ENCODE results near the gene SSH2. TPM values are rescaled to one million over a fixed set of nuclear protein-coding genes. Genes with fewer than 3 reads are reported as not detected.

The SSH2 gene
- polyA plus RNA-seq, 1 experiment = 24.1 TPM

- TF ChIP-seq CTCF (IDR thresholded peaks at IDR 0.05; ENCODE audit: low read depth, low read length) = no peak
- CTCF ChIA-PET = interaction anchor here (0.9 to 1.5 kb wide), 3 partner anchors 12 to 195 kb away, joined by 3 to 4 read pairs (median 3); no protein-coding TSS in a partner anchor
- POLR2A ChIA-PET = no interaction called here
Measured at GRCh38 chr17:29826114-29826692, 103.8 kb downstream of the SSH2 start.

GRCh38 chr17:29825604-29826003 is 104.4 kb downstream of the SSH2 start:
- DNase-seq (ENCODE audit: low read depth, low spot score) = no peak
- CTCF ChIA-PET = interaction anchor here (0.9 to 1.5 kb wide), 3 partner anchors 11 to 196 kb away, joined by 3 to 4 read pairs (median 3); no protein-coding TSS in a partner anchor
- Histone ChIP-seq H3K9me3 (ENCODE audit: control insufficient read depth, insufficient read depth, low read length) (no peaks in the 10 kb centered on the region), H3K27me3 (ENCODE audit: control insufficient read depth, insufficient read depth, low read length) (no peaks in the 10 kb centered on the region), H3K4me3 (ENCODE audit: low read depth, low read length) (no peak overlapping the region), H3K27ac (ENCODE audit: low read depth, low read length) (no peak overlapping the region)
- no peak for TF ChIP-seq CTCF (IDR thresholded peaks at IDR 0.05; ENCODE audit: low read depth, low read length)
- POLR2A ChIA-PET = no interaction called here

More at GRCh38 chr17:29826114-29826692, 103.8 kb downstream of the SSH2 start:
- Histone ChIP-seq H3K27ac (ENCODE audit: low read depth, low read length) (no peak overlapping the region), H3K4me3 (ENCODE audit: low read depth, low read length) (no peak overlapping the region), H3K9me3 (ENCODE audit: control insufficient read depth, insufficient read depth, low read length) (no peaks in the 10 kb centered on the region), H3K27me3 (ENCODE audit: control insufficient read depth, insufficient read depth, low read length) (no peaks in the 10 kb centered on the region)
- DNase-seq (ENCODE audit: low read depth, low spot score) = no peak

GRCh38 chr17:29821897-29822296 is 108.1 kb downstream of the SSH2 start:
- Histone ChIP-seq H3K27me3 (ENCODE audit: control insufficient read depth, insufficient read depth, low read length) (no peaks in the 10 kb centered on the region), H3K9me3 (ENCODE audit: control insufficient read depth, insufficient read depth, low read length) (no peaks in the 10 kb centered on the region), H3K4me3 (ENCODE audit: low read depth, low read length) (no peak overlapping the region), H3K27ac (ENCODE audit: low read depth, low read length) (no peak overlapping the region)
- no peak for DNase-seq (ENCODE audit: low read depth, low spot score)
- POLR2A ChIA-PET = interaction anchor here (0.6 kb wide), 1 partner anchor 27 kb away, joined by 3 read pairs; no protein-coding TSS in a partner anchor
- CTCF ChIA-PET = interaction anchor here (1.6 kb wide), 1 partner anchor 12 kb away, joined by 6 read pairs; no protein-coding TSS in a partner anchor
- TF ChIP-seq CTCF (IDR thresholded peaks at IDR 0.05; ENCODE audit: low read depth, low read length) = no peak

GRCh38 chr17:29820425-29820824 is 109.6 kb downstream of the SSH2 start:
- no peak for TF ChIP-seq CTCF (IDR thresholded peaks at IDR 0.05; ENCODE audit: low read depth, low read length)
- H3K4me3 ChIP-seq (ENCODE audit: low read depth, low read length) = no peak overlapping the region
- CTCF ChIA-PET = interaction anchor here (0.7 to 2.0 kb wide), 9 partner anchors 10 to 276 kb away, joined by 3 to 13 read pairs (median 5); no protein-coding TSS in a partner anchor
- POLR2A ChIA-PET = no interaction called here
- no peak for DNase-seq (ENCODE audit: low read depth, low spot score)
- no peaks in the 10 kb centered on the region for H3K9me3 ChIP-seq (ENCODE audit: control insufficient read depth, insufficient read depth, low read length)
- H3K27ac ChIP-seq (ENCODE audit: low read depth, low read length) = no peak overlapping the region
- no peaks in the 10 kb centered on the region for H3K27me3 ChIP-seq (ENCODE audit: control insufficient read depth, insufficient read depth, low read length)

Measured in AG04450 (cell line).